Heart left ventricle (tissue), 16 donors: ENCODE measurements around the gene GDF2. TPM values are rescaled to one million over a fixed set of nuclear protein-coding genes. Genes with fewer than 3 reads are reported as not detected.

Experiments used
- ATAC-seq, 4 donors: fragments of 200-7000 bp; cut with Tn5 transposase; one replicate each; pipeline ENCODE4 v1.9.1; 2020 to 2022; ENCODE audit warnings: moderate library complexity in 4 of 4, mild to moderate bottlenecking in 3 of 4, moderate number of reproducible peaks in 1 of 4
- DNase-seq, 5 donors: peaks; one replicate each; pipeline ENCODE4 v3.0.0-alpha.2; 2020
- H3K27ac ChIP-seq, 12 donors: fragments of 200-600 bp; sonication (generic) in 4 of 12; one replicate each; pipeline versions ENCODE4 v1.5.0 to v1.8.0; 2016 to 2022; ENCODE audit warnings: mild to moderate bottlenecking in 2 of 12
- H3K27me3 ChIP-seq, 9 donors: fragments of 200-600 bp; sonication (generic) in 2 of 9; one replicate each; pipeline versions ENCODE4 v1.5.1 to v1.8.0; 2016 to 2022; ENCODE audit warnings: mild to moderate bottlenecking in 3 of 9
- H3K36me3 ChIP-seq, 9 donors: fragments of 200-600 bp; sonication (generic) in 2 of 9; one replicate each; pipeline versions ENCODE4 v1.5.0 to v1.8.0; 2018 to 2022; ENCODE audit warnings: mild to moderate bottlenecking in 2 of 9
- H3K4me1 ChIP-seq, 12 donors: fragments of 200-600 bp; sonication (generic) in 4 of 12; one replicate each; pipeline versions ENCODE4 v1.5.0 to v1.8.0; 2016 to 2022; ENCODE audit warnings: mild to moderate bottlenecking in 3 of 12
- H3K4me3 ChIP-seq, 12 donors: fragments of 200-600 bp; sonication (generic) in 4 of 12; one replicate each; pipeline versions ENCODE4 v1.5.0 to v1.8.0; 2017 to 2022; ENCODE audit warnings: mild to moderate bottlenecking in 9 of 12, moderate library complexity in 4 of 12
- H3K9me3 ChIP-seq, 12 donors: fragments of 200-600 bp; sonication (generic) in 4 of 12; one replicate each; pipeline versions ENCODE4 v1.5.0 to v1.8.0; 2016 to 2022; ENCODE audit warnings: mild to moderate bottlenecking in 1 of 12
- CTCF ChIP-seq, 12 donors: fragments of 200-600 bp; sonication (generic) in 4 of 12; IDR thresholded peaks; one replicate each; pipeline versions ENCODE4 v1.5.0 to v1.8.0; 2018 to 2022; ENCODE audit warnings: antibody characterized with exemption in 12 of 12, mild to moderate bottlenecking in 5 of 12
- POLR2A ChIP-seq, 2 donors: fragments of 450-650 bp; IDR thresholded peaks; one replicate each; pipeline ENCODE4 v1.6.1; 2017; ENCODE audit warnings: antibody characterized with exemption in 2 of 2, mild to moderate bottlenecking in 2 of 2, moderate library complexity in 2 of 2
- WGBS, 4 donors: extraction: QIAGEN DNeasy Blood & Tissue Kit in 2 of 4; methylation state at CpG; one replicate each; pipeline versions ENCODE4 v1.1.5 to v1.1.7; 2013 to 2018; 5-methylcytosine and 5-hydroxymethylcytosine counted together
- intact Hi-C, 10 donors: fragments of 100-400 bp; cut with DNase I; formaldehyde crosslinking; loops; one replicate each; pipeline versions ENCODE4 v1.11.1 to v1.14.2; 2022
- polyA plus RNA-seq, 2 donors: library from polyadenylated mRNA; stranded (reverse); fragments of 200-250 nt; gene quantifications; one replicate each; pipeline ENCODE4 v1.2.3, GENCODE V29; 2013
- total RNA-seq, 9 donors: library from RNA; depleted of rRNA in 2 of 9; stranded (reverse); fragments of >200 nt in 2 of 9; fragmentation: NEBNext Ultra II Directional in 3 of 9; extraction: Animal tissue kit (Norgen Biotek cat#: 25700) in 3 of 9; gene quantifications; one replicate each; pipeline versions ENCODE4 v1.1.0 to v1.2.4, GENCODE V29; 2016 to 2023
- donor health status: ischemic (EF 13 %, LVEDD 7.1; RV severe dilation, severe dysfunction).
- donor health status: healthy with polysubstance abuse.
- donor health status: DM: no; HTN: yes; CAD: no.
- donor health status: DM: no; HTN: no; CAD: no.
- donor health status: ischemic (EF 25% LVEDD 6.9; RV normal size, moderate dysfunction).
- donor health status: ischemic (EF 25% LVEDD 5.7; RV mildly dilated, moderate dysfunction).
- donor health status: healthy.
- donor health status: DM: yes; HTN: yes; CAD: no.
- donor health status: ischemic (EF 35%, LVEDD 5.7; RV mildly dilated, moderate dysfunction).
- donor health status: nonischemic (EF 11% LVEDD 7.7; RV severe dilation, severe dysfunction).
- donor health status: DM: yes; HTN: yes; CAD: no.
- donor health status: PGD.
- donor health status: ischemic (EF 29% LVEDD 5.4; RV normal size, mild dysfunction).
- donor health status: nonischemic (EF 23%, LVEDD 6.1; RV moderate dilation, normal function).

Gene GDF2
- total and polyA plus RNA-seq, 11 donors: not detected

- no peak for DNase-seq
- Histone ChIP-seq H3K36me3 (no peaks in the 10 kb centered on the region), H3K4me1 (no peaks in the 10 kb centered on the region), H3K27ac (no peak overlapping the region), H3K4me3 (no peak overlapping the region), H3K9me3 (no peaks in the 10 kb centered on the region), H3K27me3 (peaks cover 0 to 3% (median 0%) of the 10 kb centered on the region in 9 donors)
- TF ChIP-seq CTCF (IDR thresholded peaks at IDR 0.05) (no peak), POLR2A (IDR thresholded peaks at IDR 0.05) (no peak)
- intact Hi-C loops: no loop called here
- 87 to 92% (median 90%) methylated on average over 3 of the region's 3 CpGs for WGBS, 4 donors
- no peak for ATAC-seq
Observed at GRCh38 chr10:47332946-47333345, 10.7 kb downstream of the GDF2 start.

GRCh38 chr10:47333532-47333931 lies 11.3 kb downstream of the GDF2 start:
- 85 to 90% (median 89%) methylated on average over 6 of the region's 6 CpGs for WGBS, 4 donors
- H3K9me3 ChIP-seq: no peaks in the 10 kb centered on the region
- ATAC-seq (no peak), DNase-seq (no peak)
- H3K4me3 ChIP-seq: no peak overlapping the region
- no peaks in the 10 kb centered on the region for H3K4me1 ChIP-seq
- intact Hi-C loops: no loop called here
- H3K36me3 ChIP-seq: no peaks in the 10 kb centered on the region
- no peak overlapping the region for H3K27ac ChIP-seq
- peaks cover 0 to 3% (median 0%) of the 10 kb centered on the region in 9 donors for H3K27me3 ChIP-seq
- TF ChIP-seq POLR2A (IDR thresholded peaks at IDR 0.05): no peak
- TF ChIP-seq CTCF (IDR thresholded peaks at IDR 0.05): no peak

- no peaks in the 10 kb centered on the region for H3K4me1 ChIP-seq
- no peaks in the 10 kb centered on the region for H3K36me3 ChIP-seq
- H3K27me3 ChIP-seq: peaks cover 0 to 3% (median 0%) of the 10 kb centered on the region in 9 donors
- no peak overlapping the region for H3K4me3 ChIP-seq
- H3K9me3 ChIP-seq: no peaks in the 10 kb centered on the region
- WGBS, 4 donors: 77 to 82% (median 79%) methylated on average over 8 of the region's 8 CpGs
- DNase-seq (no peak), ATAC-seq (no peak)
- TF ChIP-seq POLR2A (IDR thresholded peaks at IDR 0.05): no peak
- no peak for TF ChIP-seq CTCF (IDR thresholded peaks at IDR 0.05)
- intact Hi-C loops: loop anchor here in 1 of 10 donors (5.0 kb wide), 1 partner anchor 47 kb away; no protein-coding TSS in a partner anchor
- H3K27ac ChIP-seq: no peak overlapping the region
Observed at GRCh38 chr10:47334466-47335295, 12.4 kb downstream of the GDF2 start.

- ATAC-seq: no peak
- no peak overlapping the region for H3K27ac ChIP-seq
- H3K4me1 ChIP-seq: no peaks in the 10 kb centered on the region
- no peaks in the 10 kb centered on the region for H3K9me3 ChIP-seq
- WGBS, 4 donors: 82 to 91% (median 89%) methylated on average over 3 to 5 of the region's 5 CpGs
- no peaks in the 10 kb centered on the region for H3K36me3 ChIP-seq
- TF ChIP-seq POLR2A (IDR thresholded peaks at IDR 0.05) (no peak), CTCF (IDR thresholded peaks at IDR 0.05) (no peak)
- intact Hi-C loops: loop anchor here in 1 of 10 donors (5.0 kb wide), 1 partner anchor 49 kb away; no protein-coding TSS in a partner anchor
- H3K4me3 ChIP-seq: no peak overlapping the region
- no peak for DNase-seq
- H3K27me3 ChIP-seq: peaks cover 0 to 3% (median 0%) of the 10 kb centered on the region in 9 donors
Observed at GRCh38 chr10:47335906-47336305, 13.7 kb downstream of the GDF2 start.
